Measurements from ENCODE around the gene PDZRN3.
A peak's percentile ranks its signal among the peaks of the same experiment; 100 is the strongest.

The PDZRN3 gene

GRCh38 chr3:73624821-73625665, at the start of gene PDZRN3:
TSS of gene PDZRN3 (minus strand) at chr3:73624941.
- peak; percentile 79 for DNase-seq (ENCODE audit: low spot score)

GRCh38 chr3:73674280-73674679, 49.5 kb upstream of the PDZRN3 start:
- DNase-seq (ENCODE audit: low spot score), result no peak

GRCh38 chr3:73669260-73669659, 44.5 kb upstream of the PDZRN3 start:
- DNase-seq (ENCODE audit: low spot score), result peak; percentile 31

- DNase-seq (ENCODE audit: low spot score), result no peak
Measured at GRCh38 chr3:73668391-73668790, 43.6 kb upstream of the PDZRN3 start.

DNA sequence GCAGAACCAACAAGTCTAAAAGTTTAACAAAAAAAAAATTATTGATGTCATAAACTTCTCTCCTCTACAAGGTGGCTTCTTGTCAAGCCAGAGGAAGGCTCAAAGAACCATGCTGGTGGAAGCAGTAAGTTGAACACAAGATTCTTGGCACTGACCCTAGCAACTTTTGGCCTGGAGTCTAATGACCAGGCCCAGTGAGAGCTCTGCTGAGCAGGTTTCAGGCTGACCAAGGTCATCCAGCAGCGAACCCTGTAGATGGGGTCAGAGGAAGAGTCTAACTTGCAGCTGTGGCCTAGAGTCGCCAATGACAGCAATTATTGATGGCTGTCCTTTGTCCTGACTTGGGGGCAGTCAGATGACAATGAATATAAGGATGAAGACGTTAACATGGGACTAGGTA, 43.1 kb upstream of the PDZRN3 start:
- no peak for DNase-seq (ENCODE audit: low spot score)

DNA sequence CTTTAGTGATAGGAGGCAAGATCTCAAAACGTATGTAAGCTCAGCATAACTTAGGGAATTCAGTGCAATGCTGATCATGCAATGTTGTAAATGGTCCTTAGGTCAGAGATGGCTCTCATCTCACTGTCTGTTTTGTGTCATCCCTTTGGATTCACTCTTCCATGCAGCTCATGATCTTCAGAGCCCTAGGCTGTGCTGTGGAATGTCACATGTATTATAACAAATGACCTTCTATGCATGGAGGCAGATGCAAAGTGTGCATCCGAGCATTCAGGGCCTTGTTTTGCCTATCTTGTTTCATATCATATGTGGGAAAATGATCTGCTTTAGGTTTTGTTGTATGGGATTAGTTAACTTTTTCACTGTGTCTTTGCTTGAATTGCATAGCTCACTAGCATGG, 40.5 kb upstream of the PDZRN3 start:
- no peak for DNase-seq (ENCODE audit: low spot score)

GRCh38 chr3:73664389-73664788, 39.6 kb upstream of the PDZRN3 start:
- DNase-seq (ENCODE audit: low spot score), result no peak

DNA sequence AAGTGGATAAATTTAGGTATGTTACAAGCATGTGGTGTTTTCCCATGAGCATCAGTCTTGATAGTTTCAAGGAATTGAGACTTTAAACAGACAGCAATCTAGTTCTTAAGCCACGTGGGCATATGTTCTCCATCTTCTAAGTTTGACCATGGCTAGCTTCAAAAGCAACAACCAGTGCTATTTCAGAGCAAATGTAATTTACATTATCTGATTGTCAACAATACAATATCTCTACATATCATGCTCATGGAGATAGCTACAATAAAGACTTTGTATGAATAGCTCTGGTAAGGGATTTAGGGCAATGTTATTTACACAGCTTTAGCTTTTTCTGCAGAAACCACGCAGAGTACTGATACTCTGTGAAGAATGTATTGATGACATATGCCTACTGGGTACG, 38.8 kb upstream of the PDZRN3 start:
- DNase-seq (ENCODE audit: low spot score), result no peak

- DNase-seq (ENCODE audit: low spot score), result peak; percentile 26
Measured at GRCh38 chr3:73661265-73661664, 36.5 kb upstream of the PDZRN3 start.

DNA sequence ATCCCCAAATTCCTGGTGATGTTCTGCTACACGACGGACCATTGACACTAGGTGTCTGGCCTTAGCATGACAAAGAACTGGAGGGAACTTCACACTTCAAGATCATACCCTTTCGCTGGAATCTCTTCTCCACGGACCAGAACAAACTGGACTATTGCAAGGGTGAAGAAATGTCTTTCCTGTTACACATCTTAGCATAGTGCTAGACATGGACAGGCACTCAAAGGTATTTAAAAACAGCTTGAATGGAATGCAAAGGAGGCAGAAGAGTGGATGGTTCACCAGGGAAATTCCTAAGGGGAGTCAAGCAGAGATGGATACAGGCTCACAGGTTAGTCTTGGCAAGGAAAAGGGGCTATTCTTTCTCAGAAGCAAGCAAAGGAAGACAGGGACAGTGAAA, 33.5 kb upstream of the PDZRN3 start:
- DNase-seq (ENCODE audit: low spot score), result no peak

DNA sequence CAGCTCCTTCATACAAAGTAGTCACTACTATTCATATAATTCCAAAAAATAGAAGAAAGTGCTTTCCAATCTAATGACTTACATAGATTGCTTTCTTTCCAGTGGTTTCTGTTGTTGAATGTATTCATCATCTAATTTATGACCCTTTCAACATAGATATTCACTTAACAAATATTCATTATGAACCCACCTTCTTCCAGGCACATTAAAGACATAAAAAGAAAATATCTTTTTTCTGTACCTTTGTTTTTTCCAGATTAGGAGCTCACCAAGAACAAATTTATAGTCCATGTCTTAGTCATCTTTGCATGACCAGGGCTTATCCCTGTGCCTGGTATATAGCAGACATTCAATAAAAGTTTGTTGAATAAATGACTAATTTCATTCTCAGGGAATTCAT, 32.4 kb upstream of the PDZRN3 start:
- no peak for DNase-seq (ENCODE audit: low spot score)

DNA sequence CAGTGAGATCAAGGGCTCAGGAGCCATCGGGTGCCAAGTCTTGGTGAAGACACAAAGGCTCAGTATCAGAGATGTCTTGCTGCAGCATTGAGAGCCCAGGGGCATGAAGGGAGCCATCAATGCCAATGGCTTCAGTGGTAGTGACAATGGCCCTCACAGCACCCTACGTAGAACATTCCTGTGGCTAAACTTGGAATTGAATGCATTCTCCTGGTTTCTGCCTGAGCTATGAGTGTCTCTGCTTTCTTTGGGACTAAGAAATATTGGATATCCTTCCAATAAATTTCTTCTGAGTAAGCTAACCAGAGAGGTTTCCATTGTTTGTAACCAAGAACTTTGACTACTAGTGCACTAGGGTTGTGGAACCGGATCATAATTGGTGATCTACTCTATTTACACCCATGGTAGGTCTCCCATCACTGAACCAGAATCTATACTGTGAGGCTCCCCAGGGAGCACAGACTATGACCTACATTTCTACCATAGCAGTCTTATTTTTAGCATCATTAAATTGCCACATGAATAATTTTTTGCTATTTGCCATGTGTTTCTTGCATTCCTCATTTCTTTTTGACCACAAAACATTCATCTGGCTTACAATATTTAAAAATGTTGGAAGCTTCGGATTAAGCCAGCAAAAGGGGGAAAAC, 31.6 kb upstream of the PDZRN3 start:
- DNase-seq (ENCODE audit: low spot score), result peak; percentile 84

- no peak for DNase-seq (ENCODE audit: low spot score)
Measured at GRCh38 chr3:73655197-73655596, 30.5 kb upstream of the PDZRN3 start.

- DNase-seq (ENCODE audit: low spot score), result peak; percentile 17
Measured at GRCh38 chr3:73653877-73654276, 29.1 kb upstream of the PDZRN3 start.

GRCh38 chr3:73653351-73653750, 28.6 kb upstream of the PDZRN3 start:
- no peak for DNase-seq (ENCODE audit: low spot score)

- no peak for DNase-seq (ENCODE audit: low spot score)
Measured at GRCh38 chr3:73652896-73653295, 28.2 kb upstream of the PDZRN3 start.

DNA sequence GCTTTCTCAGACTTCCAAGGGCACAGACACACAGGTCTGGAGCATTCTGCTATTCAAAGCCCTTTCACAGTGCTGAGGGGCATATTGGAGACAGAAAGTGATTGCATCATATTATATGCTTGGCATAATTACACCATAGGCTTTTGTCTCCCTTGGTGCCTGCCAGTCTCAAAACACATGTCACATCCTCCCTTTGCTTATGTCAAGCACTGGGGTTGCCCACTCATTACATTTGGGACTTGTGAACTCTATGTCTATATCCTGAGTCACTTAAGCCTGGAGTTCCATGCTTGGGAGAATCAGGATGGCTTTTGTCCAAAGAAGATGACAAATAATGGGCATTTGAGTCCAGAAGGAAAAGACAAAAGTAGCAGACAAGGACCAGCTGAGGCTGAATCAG, 12.3 kb upstream of the PDZRN3 start:
- DNase-seq (ENCODE audit: low spot score), result peak; percentile 66

DNA sequence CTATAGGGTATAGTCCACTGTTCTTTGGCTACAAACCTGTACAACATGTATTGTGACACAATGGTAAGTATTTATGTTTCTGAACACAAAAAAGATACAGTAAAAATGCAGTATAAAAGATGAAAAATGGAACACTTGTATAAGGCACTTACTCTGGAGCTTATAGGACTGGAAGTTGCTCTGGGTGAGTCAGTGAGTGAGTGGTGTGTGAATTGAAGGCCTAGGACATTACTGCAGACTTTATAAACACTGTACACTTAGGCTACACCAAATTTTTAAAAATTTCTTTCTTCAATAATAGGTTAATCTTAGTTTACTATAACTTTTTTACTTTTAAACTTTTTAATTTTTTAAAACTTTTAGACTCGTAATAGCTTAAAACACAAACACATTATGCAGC, 10.5 kb upstream of the PDZRN3 start:
- no peak for DNase-seq (ENCODE audit: low spot score)

DNA sequence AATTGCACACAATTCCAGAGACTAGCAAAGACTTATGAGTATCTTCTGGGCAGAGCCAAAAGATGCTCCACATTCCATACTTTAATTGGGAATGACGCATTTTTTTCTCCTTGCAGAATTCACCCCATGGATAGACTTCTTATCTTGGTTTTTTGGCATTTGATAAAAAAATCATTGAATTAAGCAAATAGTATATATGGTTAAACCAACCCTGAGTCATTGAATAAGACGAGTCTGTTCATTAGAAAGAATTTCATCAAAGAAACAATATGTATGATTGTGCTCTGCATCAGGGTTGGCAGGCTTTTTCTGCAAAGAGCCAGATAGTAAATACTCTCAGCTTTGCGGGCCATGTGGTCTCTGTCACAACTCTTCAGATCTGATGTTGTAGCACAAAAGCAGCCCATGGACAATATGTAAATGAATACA, 9.2 kb upstream of the PDZRN3 start:
- DNase-seq (ENCODE audit: low spot score), result no peak

DNA sequence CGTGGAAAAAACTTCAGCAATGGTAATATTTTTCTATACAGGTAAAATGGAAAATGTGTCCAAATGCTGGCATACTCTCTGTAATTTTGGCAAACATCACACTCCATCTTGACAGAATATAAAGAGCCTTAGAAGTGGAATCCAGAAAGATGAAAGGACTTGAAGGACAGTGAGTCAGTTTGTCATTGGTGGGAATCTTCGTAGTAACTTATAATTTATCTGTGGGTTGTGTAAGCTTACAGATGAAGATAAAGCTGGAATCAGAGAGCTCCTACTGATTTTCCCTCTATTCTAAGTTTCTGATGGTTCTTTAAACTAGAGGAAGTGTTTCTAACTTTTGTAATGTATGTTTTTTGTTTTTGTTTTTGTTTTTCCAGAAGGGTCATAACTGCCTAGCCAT, 8.7 kb upstream of the PDZRN3 start:
- no peak for DNase-seq (ENCODE audit: low spot score)

DNA sequence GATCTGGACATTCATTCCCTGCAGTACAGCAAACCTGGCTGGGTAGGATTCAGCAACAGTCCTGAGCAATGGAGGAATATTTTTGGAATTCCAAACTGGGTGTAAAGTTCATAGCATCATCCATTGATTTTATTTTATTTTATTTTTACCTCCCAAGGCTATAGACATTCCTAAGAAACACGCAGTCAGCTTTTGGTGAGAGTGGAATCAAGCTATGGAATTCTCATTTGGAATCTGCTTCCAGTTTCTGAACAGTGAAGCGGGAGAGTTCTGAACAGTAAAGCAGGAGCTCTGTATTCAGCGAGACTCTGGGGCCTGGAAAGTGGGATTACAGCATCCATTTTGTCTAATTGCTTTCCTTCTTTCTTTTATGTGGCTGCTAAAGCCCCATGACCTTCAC, 1.4 kb upstream of the PDZRN3 start:
- DNase-seq (ENCODE audit: low spot score), result no peak

GRCh38 chr3:73624017-73624820, 522 bp downstream of the PDZRN3 start:
- DNase-seq (ENCODE audit: low spot score), result peak; percentile 49

- no peak for DNase-seq (ENCODE audit: low spot score)
Measured at GRCh38 chr3:73623346-73623745, 1.4 kb downstream of the PDZRN3 start.
